Thymus (tissue), 11 donors: ENCODE results near the gene SH3RF3. TPM values are rescaled to one million over a fixed set of nuclear protein-coding genes. Genes with fewer than 3 reads are reported as not detected.
A peak's percentile ranks its signal among the peaks of the same experiment; 100 is the strongest.

Experiments
- DNase-seq, 9 donors: peaks; one replicate each; pipeline ENCODE4 v3.0.0-alpha.2; 2013; ENCODE audit warnings: low spot score in 9 of 9, low read depth in 6 of 9, missing footprints in 1 of 9
- H3K27ac ChIP-seq, 2 donors: one replicate each; pipeline ENCODE4 v1.5.1; 2013; ENCODE audit warnings: control low read depth in 1 of 2, low read depth in 1 of 2, low read length in 1 of 2, mild to moderate bottlenecking in 1 of 2, moderate library complexity in 1 of 2
- H3K27me3 ChIP-seq, 2 donors: one replicate each; pipeline ENCODE4 v1.5.1; 2013; ENCODE audit warnings: low read length in 1 of 2; ENCODE audit not compliant: control insufficient read depth in 2 of 2, insufficient read depth in 1 of 2
- H3K36me3 ChIP-seq, 2 donors: one replicate each; pipeline ENCODE4 v1.5.1; 2013; ENCODE audit warnings: low read length in 1 of 2, mild to moderate bottlenecking in 1 of 2, moderate library complexity in 1 of 2; ENCODE audit not compliant: control insufficient read depth in 2 of 2, insufficient read depth in 2 of 2
- H3K4me1 ChIP-seq, 2 donors: one replicate each; pipeline ENCODE4 v1.5.1; 2013; ENCODE audit warnings: low read length in 2 of 2; ENCODE audit not compliant: control insufficient read depth in 2 of 2, insufficient read depth in 2 of 2
- H3K4me3 ChIP-seq, 2 donors: one replicate each; pipeline ENCODE4 v1.5.1; 2013; ENCODE audit warnings: low read length in 2 of 2, control low read depth in 1 of 2, mild to moderate bottlenecking in 1 of 2
- H3K9me3 ChIP-seq, 2 donors: one replicate each; pipeline ENCODE4 v1.5.1; 2013; ENCODE audit warnings: low read length in 1 of 2, mild to moderate bottlenecking in 1 of 2; ENCODE audit not compliant: control insufficient read depth in 2 of 2, insufficient read depth in 1 of 2
- WGBS: extraction: QIAGEN DNeasy Blood & Tissue Kit; methylation state at CpG from one replicate; pipeline ENCODE4 v1.1.7; 2013; 5-methylcytosine and 5-hydroxymethylcytosine counted together
- polyA plus RNA-seq: library from polyadenylated mRNA; stranded (reverse); fragments of 200-250 nt; gene quantifications from one replicate; pipeline ENCODE4 v1.2.3, GENCODE V29; 2013
- total RNA-seq: library from RNA; stranded (reverse); fragments of 120-200 nt; gene quantifications from one replicate; pipeline ENCODE4 v1.2.4, GENCODE V29; 2013
- donor health status: healthy.

Gene SH3RF3
- total and polyA plus RNA-seq, 2 donors, result 3.2 to 8.2 TPM

- Histone ChIP-seq H3K4me3 (no peak overlapping the region), H3K36me3 (no peaks in the 10 kb centered on the region), H3K27ac (no peak overlapping the region), H3K27me3 (no peaks in the 10 kb centered on the region), H3K4me1 (no peaks in the 10 kb centered on the region), H3K9me3 (no peaks in the 10 kb centered on the region)
- WGBS, result 97% methylated on average over 14 of the region's 14 CpGs
- no peak for DNase-seq
Measured at GRCh38 chr2:109487871-109488655, 359.1 kb downstream of the SH3RF3 start.

DNA sequence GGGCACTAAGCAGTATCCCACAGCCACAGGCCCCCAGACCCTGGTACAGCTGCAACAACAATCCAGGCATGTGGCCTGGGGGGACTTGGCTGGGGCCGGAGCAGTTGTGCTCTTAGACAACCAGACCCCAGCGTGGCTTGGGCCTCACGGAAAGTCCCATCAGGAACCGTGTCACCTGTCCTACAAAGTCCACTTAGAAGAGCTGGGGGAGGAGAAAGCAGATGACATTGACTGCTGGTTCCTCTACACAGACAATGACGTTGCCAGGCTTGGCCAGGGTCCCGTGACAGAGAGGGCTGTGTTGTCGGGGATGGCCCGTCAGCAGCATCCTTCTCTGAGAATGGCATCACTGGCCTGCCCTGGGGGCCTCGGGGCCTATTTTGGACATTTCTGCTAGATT, 360.3 kb downstream of the SH3RF3 start:
- Histone ChIP-seq H3K36me3 (no peaks in the 10 kb centered on the region), H3K27me3 (no peaks in the 10 kb centered on the region), H3K4me3 (no peak overlapping the region), H3K27ac (no peak overlapping the region), H3K4me1 (no peaks in the 10 kb centered on the region), H3K9me3 (no peaks in the 10 kb centered on the region)
- 96% methylated on average over 9 of the region's 9 CpGs for WGBS
- no peak for DNase-seq

GRCh38 chr2:109493176-109493935, 364.4 kb downstream of the SH3RF3 start:
- H3K4me1 ChIP-seq, result peaks cover 0 to 10% of the 10 kb centered on the region in 2 donors
- no peak overlapping the region for H3K4me3 ChIP-seq
- DNase-seq, result no peak
- no peaks in the 10 kb centered on the region for H3K27me3 ChIP-seq
- 98% methylated on average over 4 of the region's 4 CpGs for WGBS
- no peaks in the 10 kb centered on the region for H3K36me3 ChIP-seq
- no peaks in the 10 kb centered on the region for H3K9me3 ChIP-seq
- no peak overlapping the region for H3K27ac ChIP-seq

DNA sequence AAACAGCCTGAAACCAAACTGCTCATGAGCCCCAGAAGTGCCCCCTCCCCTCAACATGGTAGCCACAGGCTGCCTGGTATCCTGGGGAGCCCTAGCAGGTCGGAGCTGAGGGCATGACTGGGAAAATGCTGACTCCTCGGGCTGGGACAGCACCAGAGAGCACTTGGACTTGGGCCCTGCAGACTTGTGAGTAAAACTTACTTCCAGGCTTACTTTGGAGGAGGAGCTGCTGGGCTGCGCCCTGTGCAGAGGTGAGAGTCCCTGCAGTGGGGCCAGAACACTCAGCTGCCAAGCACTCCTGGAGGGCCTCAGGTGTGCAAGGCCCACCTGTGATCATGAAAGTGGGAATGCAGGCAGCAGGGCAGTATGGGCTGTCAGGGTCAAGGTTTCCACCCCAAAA, 365.3 kb downstream of the SH3RF3 start:
- Histone ChIP-seq H3K4me1 (peaks cover 0 to 16% of the 10 kb centered on the region in 2 donors), H3K27me3 (no peaks in the 10 kb centered on the region), H3K27ac (no peak overlapping the region), H3K4me3 (no peak overlapping the region), H3K9me3 (no peaks in the 10 kb centered on the region), H3K36me3 (no peaks in the 10 kb centered on the region)
- DNase-seq, result no peak
- WGBS, result 91% methylated on average over 3 of the region's 3 CpGs

- peaks cover 0 to 31% of the 10 kb centered on the region in 2 donors for H3K4me1 ChIP-seq
- H3K27me3 ChIP-seq, result no peaks in the 10 kb centered on the region
- no peaks in the 10 kb centered on the region for H3K36me3 ChIP-seq
- no peaks in the 10 kb centered on the region for H3K9me3 ChIP-seq
- H3K27ac ChIP-seq, result no peak overlapping the region
- no peak overlapping the region for H3K4me3 ChIP-seq
- WGBS, result 93% methylated on average over 8 of the region's 8 CpGs
- no peak for DNase-seq
Measured at GRCh38 chr2:109497463-109497862, 368.5 kb downstream of the SH3RF3 start.

GRCh38 chr2:109497911-109498870, 369.2 kb downstream of the SH3RF3 start:
- WGBS, result 87% methylated on average over 19 of the region's 19 CpGs
- no peaks in the 10 kb centered on the region for H3K36me3 ChIP-seq
- DNase-seq, result no peak
- peaks cover 0 to 31% of the 10 kb centered on the region in 2 donors for H3K4me1 ChIP-seq
- no peak overlapping the region for H3K27ac ChIP-seq
- no peaks in the 10 kb centered on the region for H3K9me3 ChIP-seq
- no peaks in the 10 kb centered on the region for H3K27me3 ChIP-seq
- no peak overlapping the region for H3K4me3 ChIP-seq

DNA sequence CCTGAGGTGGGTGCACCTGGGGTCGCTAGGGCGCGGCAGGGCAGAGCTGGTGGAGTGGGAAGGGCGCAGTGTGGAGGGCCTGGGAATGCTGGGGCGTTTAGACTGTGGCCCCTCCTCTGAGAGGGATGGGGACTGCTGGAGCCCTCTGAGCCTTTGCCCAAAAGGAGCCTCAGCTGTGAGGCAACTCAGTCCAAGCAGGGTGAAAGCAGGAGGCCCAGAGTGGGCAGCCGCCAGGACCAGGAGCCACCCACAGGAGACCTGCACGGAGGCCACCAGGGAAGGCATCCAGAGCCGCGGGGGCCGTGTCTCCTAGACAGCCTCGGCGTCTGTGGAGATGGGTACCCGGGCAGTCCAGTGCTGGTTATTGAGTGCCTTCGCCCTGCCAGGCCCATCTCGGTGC, 369.9 kb downstream of the SH3RF3 start:
- Histone ChIP-seq H3K36me3 (no peaks in the 10 kb centered on the region), H3K9me3 (no peaks in the 10 kb centered on the region), H3K4me3 (no peak overlapping the region), H3K4me1 (peaks cover 0 to 31% of the 10 kb centered on the region in 2 donors), H3K27ac (no peak overlapping the region), H3K27me3 (no peaks in the 10 kb centered on the region)
- DNase-seq, result no peak
- WGBS, result 89% methylated on average over 15 of the region's 15 CpGs

- Histone ChIP-seq H3K27ac (peak overlapping the region in 1 of 2 donors; percentile 23), H3K4me3 (no peak overlapping the region), H3K36me3 (no peaks in the 10 kb centered on the region), H3K4me1 (peaks cover 0 to 31% of the 10 kb centered on the region in 2 donors), H3K27me3 (no peaks in the 10 kb centered on the region), H3K9me3 (no peaks in the 10 kb centered on the region)
- no peak for DNase-seq
- 46% methylated on average over 5 of the region's 5 CpGs for WGBS
Measured at GRCh38 chr2:109499566-109499965, 370.6 kb downstream of the SH3RF3 start.
